Heart right ventricle (tissue), 16 donors: ENCODE data around the gene HES5. TPM values are rescaled to one million over a fixed set of nuclear protein-coding genes. Genes with fewer than 3 reads are reported as not detected.

ENCODE experiments used
- ATAC-seq, 8 donors: fragments of 200-7000 bp; cut with Tn5 transposase; one replicate each; pipeline ENCODE4 v1.9.1; 2020; ENCODE audit warnings: mild to moderate bottlenecking in 8 of 8, moderate library complexity in 8 of 8, moderate number of reproducible peaks in 1 of 8
- DNase-seq, 2 donors: peaks; one replicate each; pipeline ENCODE4 v3.0.0-alpha.2; 2020
- H3K27ac ChIP-seq, 10 donors: fragments of 200-600 bp; sonication (generic) in 2 of 10; one replicate each; pipeline versions ENCODE4 v1.5.0 to v1.8.0; 2020 to 2022; ENCODE audit warnings: mild to moderate bottlenecking in 3 of 10
- H3K27me3 ChIP-seq, 7 donors: fragments of 200-600 bp; one replicate each; pipeline ENCODE4 v1.8.0; 2021 to 2022; ENCODE audit warnings: mild to moderate bottlenecking in 2 of 7
- H3K36me3 ChIP-seq, 9 donors: fragments of 200-600 bp; sonication (generic) in 1 of 9; one replicate each; pipeline versions ENCODE4 v1.5.0 to v1.8.0; 2020 to 2022; ENCODE audit warnings: mild to moderate bottlenecking in 2 of 9
- H3K4me1 ChIP-seq, 9 donors: fragments of 200-600 bp; sonication (generic) in 1 of 9; one replicate each; pipeline versions ENCODE4 v1.5.0 to v1.8.0; 2020 to 2022; ENCODE audit warnings: mild to moderate bottlenecking in 4 of 9
- H3K4me3 ChIP-seq, 10 donors: fragments of 200-600 bp; sonication (generic) in 2 of 10; one replicate each; pipeline versions ENCODE4 v1.5.0 to v1.8.0; 2020 to 2022; ENCODE audit warnings: mild to moderate bottlenecking in 7 of 10, moderate library complexity in 2 of 10
- H3K9me3 ChIP-seq, 11 donors: fragments of 200-600 bp in 10 of 11; sonication (generic) in 2 of 11; one replicate each; pipeline versions ENCODE4 v1.5.0 to v1.8.0; 2013 to 2022; ENCODE audit warnings: mild to moderate bottlenecking in 2 of 11, control low read depth in 1 of 11, moderate library complexity in 1 of 11
- CTCF ChIP-seq, 9 donors: fragments of 200-600 bp; sonication (generic) in 2 of 9; IDR thresholded peaks; one replicate each; pipeline versions ENCODE4 v1.5.0 to v1.8.0; 2021 to 2022; ENCODE audit warnings: antibody characterized with exemption in 9 of 9, mild to moderate bottlenecking in 5 of 9, moderate library complexity in 1 of 9
- WGBS, 2 donors: extraction: QIAGEN DNeasy Blood & Tissue Kit; methylation state at CpG; one replicate each; pipeline ENCODE4 v1.1.7; 2013; ENCODE audit warnings: inconsistent platforms in 1 of 2; 5-methylcytosine and 5-hydroxymethylcytosine counted together
- intact Hi-C, 10 donors: fragments of 100-400 bp; cut with DNase I; formaldehyde crosslinking; loops; one replicate each; pipeline versions ENCODE4 v1.11.1 to v1.14.2; 2022
- polyA plus RNA-seq, 2 donors: library from polyadenylated mRNA; stranded (reverse); fragments of 200-250 nt; gene quantifications; one replicate each; pipeline ENCODE4 v1.2.3, GENCODE V29; 2013
- total RNA-seq, 10 donors: library from RNA; stranded (reverse); fragmentation: NEBNext Ultra II Directional in 3 of 10; extraction: Animal tissue kit (Norgen Biotek cat#: 25700) in 3 of 10; gene quantifications; one replicate each; pipeline versions ENCODE4 v1.2.1 to v1.2.4, GENCODE V29; 2021 to 2023
- donor health status: Arrhythmogenic right ventricular cardiomyopathy.
- donor health status: ischemic (EF 13 %, LVEDD 7.1; RV severe dilation, severe dysfunction).
- donor health status: healthy with polysubstance abuse.
- donor health status: DM: no; HTN: yes; CAD: no.
- donor health status: DM: no; HTN: no; CAD: no.
- donor health status: ischemic (EF 25% LVEDD 6.9; RV normal size, moderate dysfunction).
- donor health status: ischemic (EF 25% LVEDD 5.7; RV mildly dilated, moderate dysfunction).
- donor health status: healthy.
- donor health status: DM: yes; HTN: yes; CAD: no.
- donor health status: Ischemic cardiomyopathy.
- donor health status: ischemic (EF 35%, LVEDD 5.7; RV mildly dilated, moderate dysfunction).
- donor health status: nonischemic (EF 11% LVEDD 7.7; RV severe dilation, severe dysfunction).
- donor health status: DM: yes; HTN: yes; CAD: no.
- donor health status: PGD.
- donor health status: ischemic (EF 29% LVEDD 5.4; RV normal size, mild dysfunction).
- donor health status: nonischemic (EF 23%, LVEDD 6.1; RV moderate dilation, normal function).

The HES5 gene
- total and polyA plus RNA-seq, 12 donors, result 0.51 to 3.1 (median 1.2) TPM; not detected in 1

- H3K4me1 ChIP-seq, result peaks cover 0 to 31% (median 12%) of the 10 kb centered on the region in 9 donors
- no peak overlapping the region for H3K4me3 ChIP-seq
- peaks cover 6 to 57% (median 45%) of the 10 kb centered on the region in 9 donors for H3K36me3 ChIP-seq
- peaks cover 3 to 24% (median 22%) of the 10 kb centered on the region in 7 donors for H3K27me3 ChIP-seq
- ATAC-seq (peak in 4 of 8 donors; percentile 7 to 10 (median 9)), DNase-seq (no peak)
- no peaks in the 10 kb centered on the region for H3K9me3 ChIP-seq
- no peak overlapping the region for H3K27ac ChIP-seq
- WGBS, 2 donors, result 88 to 92% methylated on average over 6 of the region's 6 CpGs
- intact Hi-C loops, result no loop called here
- no peak for TF ChIP-seq CTCF (IDR thresholded peaks at IDR 0.05)
Measured at GRCh38 chr1:2507744-2508155, 22.3 kb downstream of the HES5 start.

DNA sequence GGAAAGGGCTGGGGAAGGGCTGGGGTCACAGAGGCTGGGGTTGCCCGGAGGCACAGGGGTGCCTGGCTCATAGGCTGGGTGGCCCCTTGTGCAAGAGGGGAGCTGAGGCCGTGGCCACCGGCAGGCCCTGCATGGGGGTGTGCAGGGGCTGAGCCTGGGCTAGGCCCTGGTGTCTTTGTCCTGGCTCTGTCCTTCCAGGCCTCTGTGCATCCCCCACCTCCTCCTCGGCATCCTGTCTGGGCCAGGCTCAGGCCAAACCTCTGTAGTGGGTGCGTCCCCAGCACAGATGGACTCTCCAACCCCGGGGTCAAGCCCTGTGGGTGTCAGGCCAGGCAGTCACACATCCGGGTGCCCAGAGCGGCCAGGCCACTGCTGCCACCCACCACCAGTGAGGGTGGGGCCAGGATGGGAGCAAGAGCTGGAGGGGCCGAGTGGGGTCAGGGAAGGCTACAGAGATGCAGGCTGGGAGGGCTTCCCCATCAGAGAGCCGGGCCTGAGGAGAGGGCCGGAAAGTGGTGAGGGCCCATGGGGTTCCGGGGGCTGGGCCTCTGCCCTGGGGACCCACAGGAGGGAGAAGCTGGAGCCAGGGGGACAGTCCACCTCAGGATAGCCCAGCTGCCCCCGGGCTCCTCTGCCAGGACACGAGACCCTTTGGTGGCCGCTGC, 23.0 kb downstream of the HES5 start:
- Histone ChIP-seq H3K27ac (no peak overlapping the region), H3K9me3 (no peaks in the 10 kb centered on the region), H3K4me3 (no peak overlapping the region), H3K4me1 (peaks cover 0 to 31% (median 12%) of the 10 kb centered on the region in 9 donors), H3K36me3 (peaks cover 4 to 50% (median 38%) of the 10 kb centered on the region in 9 donors), H3K27me3 (peaks cover 3 to 32% (median 29%) of the 10 kb centered on the region in 7 donors)
- 48 to 54% methylated on average over 15 of the region's 15 CpGs for WGBS, 2 donors
- ATAC-seq (peak in 7 of 8 donors; percentile 8 to 42 (median 18)), DNase-seq (no peak)
- no peak for TF ChIP-seq CTCF (IDR thresholded peaks at IDR 0.05)
- intact Hi-C loops, result no loop called here

DNA sequence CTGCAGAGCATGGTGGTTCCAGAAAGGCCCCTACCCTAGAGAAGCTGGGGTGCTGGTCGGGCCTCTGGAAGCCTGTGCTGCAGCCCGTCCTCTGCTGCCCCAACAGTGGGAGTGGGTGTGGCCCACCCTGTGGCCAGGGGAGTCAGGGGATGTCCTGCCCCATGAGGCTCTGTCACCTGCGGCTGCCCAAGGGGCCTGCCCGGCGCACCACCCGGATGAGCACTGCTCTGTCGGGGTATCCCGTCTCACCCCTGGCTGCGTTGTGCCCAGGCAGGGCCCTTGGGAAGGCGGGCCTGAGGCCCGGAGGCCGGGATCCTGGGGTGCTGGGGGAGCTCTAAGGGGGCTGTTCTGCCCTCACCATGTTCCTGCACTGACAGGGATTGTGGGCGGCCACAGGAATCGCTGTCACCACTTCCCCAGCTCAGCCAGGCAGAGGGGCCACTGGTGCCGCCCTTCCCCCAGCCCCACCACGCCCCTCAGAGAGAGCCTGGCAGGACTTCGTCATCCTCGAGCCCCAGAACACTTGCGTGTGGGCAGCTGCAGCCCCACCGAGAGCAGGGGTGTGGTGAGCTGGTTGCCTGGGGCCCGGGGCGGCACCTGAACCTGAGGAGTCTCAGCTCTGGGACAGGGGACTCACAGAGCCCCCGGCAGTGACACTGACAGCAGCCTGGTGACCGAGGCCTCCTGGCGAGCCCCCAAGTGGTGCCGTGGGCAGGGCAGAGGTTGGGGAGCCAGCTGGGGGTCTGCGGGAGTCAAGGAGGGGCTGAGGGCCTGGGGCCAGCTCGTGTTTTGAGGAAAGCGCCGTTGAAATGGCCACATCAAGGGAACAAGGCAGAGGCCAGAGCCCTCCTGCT, 23.8 kb downstream of the HES5 start:
- H3K36me3 ChIP-seq, result peaks cover 0 to 42% (median 30%) of the 10 kb centered on the region in 9 donors
- no peak overlapping the region for H3K4me3 ChIP-seq
- WGBS, 2 donors, result 60% methylated on average over 29 to 30 of the region's 30 CpGs
- peaks cover 3 to 40% (median 37%) of the 10 kb centered on the region in 7 donors for H3K27me3 ChIP-seq
- H3K9me3 ChIP-seq, result no peaks in the 10 kb centered on the region
- intact Hi-C loops, result no loop called here
- H3K27ac ChIP-seq, result no peak overlapping the region
- H3K4me1 ChIP-seq, result peaks cover 0 to 31% (median 12%) of the 10 kb centered on the region in 9 donors
- ATAC-seq (peak in 4 of 8 donors; percentile 4 to 11 (median 7)), DNase-seq (no peak)
- no peak for TF ChIP-seq CTCF (IDR thresholded peaks at IDR 0.05)

GRCh38 chr1:2505461-2505994, 24.5 kb downstream of the HES5 start:
- ATAC-seq (peak in 1 of 8 donors; percentile 10), DNase-seq (no peak)
- no peak overlapping the region for H3K27ac ChIP-seq
- intact Hi-C loops, result no loop called here
- no peaks in the 10 kb centered on the region for H3K9me3 ChIP-seq
- H3K4me1 ChIP-seq, result peaks cover 0 to 31% (median 12%) of the 10 kb centered on the region in 9 donors
- H3K4me3 ChIP-seq, result no peak overlapping the region
- 63 to 64% methylated on average over 21 of the region's 21 CpGs for WGBS, 2 donors
- TF ChIP-seq CTCF (IDR thresholded peaks at IDR 0.05), result no peak
- peaks cover 0 to 35% (median 23%) of the 10 kb centered on the region in 9 donors for H3K36me3 ChIP-seq
- H3K27me3 ChIP-seq, result peaks cover 3 to 44% (median 40%) of the 10 kb centered on the region in 7 donors
